Cardiac muscle cell (in vitro differentiated cells and primary cell): ENCODE data around the gene ZIC1. TPM values are rescaled to one million over a fixed set of nuclear protein-coding genes. Genes with fewer than 3 reads are reported as not detected.

Experiments used
- DNase-seq, 2 donors: peaks; one replicate each; pipeline versions ENCODE4 v3.0.0 to v3.0.0-alpha.2; 2010 to 2017; ENCODE audit warnings: low read depth in 1 of 2, low spot score in 1 of 2
- H3K27ac ChIP-seq: fragments of 200-600 bp; sonication (generic); 2 replicates; pipeline ENCODE4 v1.5.1; 2016
- H3K27me3 ChIP-seq: fragments of 200-600 bp; sonication (generic); 2 replicates; pipeline ENCODE4 v1.6.0; 2016; ENCODE audit warnings: control low read depth
- H3K36me3 ChIP-seq: fragments of 200-600 bp; sonication (generic); 2 replicates; pipeline ENCODE4 v1.5.1; 2016; ENCODE audit warnings: control low read depth
- H3K4me1 ChIP-seq: fragments of 200-600 bp; sonication (generic); 2 replicates; pipeline ENCODE4 v1.8.1; 2017; ENCODE audit warnings: low read depth, mild to moderate bottlenecking, mixed run types
- H3K4me3 ChIP-seq: fragments of 200-600 bp; sonication (generic); 2 replicates; pipeline ENCODE4 v1.5.1; 2016; ENCODE audit warnings: mild to moderate bottlenecking
- H3K9me3 ChIP-seq: fragments of 200-600 bp; sonication (generic); 2 replicates; pipeline ENCODE4 v1.5.1; 2017; ENCODE audit warnings: low read depth, mild to moderate bottlenecking, control low read depth
- CTCF ChIP-seq: IDR thresholded peaks from 2 replicates; pipeline ENCODE4 v1.5.1; 2012; ENCODE audit warnings: low read depth, mild to moderate bottlenecking, low read length
- polyA plus RNA-seq: library from polyadenylated mRNA; unstranded; fragments of >200 nt; fragmentation: Nextera tagmentation; extraction: Ambion mirVana; gene quantifications from 2 replicates; pipeline ENCODE4 v1.2.1, GENCODE V29; 2016
- total RNA-seq: library from RNA; depleted of rRNA; stranded (reverse); fragments of >200 nt; gene quantifications from 2 replicates; pipeline ENCODE4 v1.2.3, GENCODE V29; 2016

ZIC1 gene
- total and polyA plus RNA-seq, 2 experiments from 2014 or later, result 0.35 TPM; not detected in 1

GRCh38 chr3:147449669-147450068, 40.5 kb downstream of the ZIC1 start:
- no peak overlapping the region for H3K4me3 ChIP-seq
- H3K36me3 ChIP-seq, result no peaks in the 10 kb centered on the region
- H3K9me3 ChIP-seq, result no peaks in the 10 kb centered on the region
- DNase-seq, result no peak
- no peak for TF ChIP-seq CTCF
- no peaks in the 10 kb centered on the region for H3K27me3 ChIP-seq
- no peak overlapping the region for H3K27ac ChIP-seq
- no peaks in the 10 kb centered on the region for H3K4me1 ChIP-seq

GRCh38 chr3:147458995-147459704, 50.0 kb downstream of the ZIC1 start:
- Histone ChIP-seq H3K9me3 (no peaks in the 10 kb centered on the region), H3K4me1 (no peaks in the 10 kb centered on the region), H3K36me3 (no peaks in the 10 kb centered on the region), H3K27ac (no peak overlapping the region), H3K27me3 (no peaks in the 10 kb centered on the region), H3K4me3 (no peak overlapping the region)
- DNase-seq, result no peak
- TF ChIP-seq CTCF, result no peak

GRCh38 chr3:147462856-147463255, 53.7 kb downstream of the ZIC1 start:
- Histone ChIP-seq H3K36me3 (no peaks in the 10 kb centered on the region), H3K4me3 (no peak overlapping the region), H3K4me1 (no peaks in the 10 kb centered on the region), H3K27ac (no peak overlapping the region), H3K27me3 (no peaks in the 10 kb centered on the region), H3K9me3 (no peaks in the 10 kb centered on the region)
- no peak for DNase-seq
- TF ChIP-seq CTCF, result no peak

Other genes starting within 250 kb of the ZIC1 start
- gene ZIC4, start 2.8 kb upstream of the ZIC1 start, total RNA-seq, result not detected in 2 replicates
- gene ZIC4, start 2.8 kb upstream of the ZIC1 start, polyA plus RNA-seq, result not detected in 2 replicates